H1 (cell line): Measurements from ENCODE around the gene PFDN5. TPM values are rescaled to one million over a fixed set of nuclear protein-coding genes. Genes with fewer than 3 reads are reported as not detected.

Experiments
- CTCF ChIA-PET: fragments of 300-600 bp; sonication (Branson Sonifier 250); formaldehyde crosslinking; loops from one replicate; lab custom pipeline; 2021; ENCODE audit not compliant: partially characterized antibody; lab: Charles Lee
- POLR2A ChIA-PET: fragments of 300-600 bp; sonication (Branson Sonifier 250); formaldehyde crosslinking; loops from one replicate; lab custom pipeline; 2021; ENCODE audit warnings: inconsistent platforms; ENCODE audit not compliant: partially characterized antibody; lab: Charles Lee
- DNase-seq, 2 experiments: peaks; one replicate each; pipeline versions ENCODE4 v3.0.0 to v3.0.0-alpha.2; 2010 to 2022; ENCODE audit warnings: low spot score in 2 of 2, low read depth in 1 of 2, mixed read lengths in 1 of 2
- FAIRE-seq: peaks from 2 replicates; lab custom pipeline; 2011; peaks lifted over from hg19 to GRCh38; lab: Jason Lieb, UNC
- H2AFZ ChIP-seq: 2 replicates; pipeline ENCODE4 v1.8.1; 2012; ENCODE audit warnings: low read length, inconsistent platforms
- H2AK5ac ChIP-seq: 2 replicates; pipeline ENCODE4 v1.6.1; 2013; ENCODE audit warnings: low read depth, low read length
- H2BK120ac ChIP-seq: replicated peaks from 2 replicates; pipeline ENCODE3; 2013; ENCODE audit warnings: low read depth, low read length, inconsistent platforms
- H2BK12ac ChIP-seq: 2 replicates; pipeline ENCODE4 v1.6.1; 2013; ENCODE audit warnings: low read depth, low read length
- H2BK15ac ChIP-seq: 2 replicates; pipeline ENCODE4 v1.6.1; 2013; ENCODE audit warnings: low read length
- H2BK20ac ChIP-seq: 2 replicates; pipeline ENCODE4 v1.6.1; 2013; ENCODE audit warnings: low read length
- H2BK5ac ChIP-seq: 2 replicates; pipeline ENCODE4 v1.6.1; 2013; ENCODE audit warnings: low read depth, low read length
- H3K14ac ChIP-seq: 2 replicates; pipeline ENCODE4 v1.6.1; 2013; ENCODE audit warnings: inconsistent platforms; ENCODE audit not compliant: insufficient read length
- H3K18ac ChIP-seq: 2 replicates; pipeline ENCODE4 v1.6.1; 2013; ENCODE audit warnings: low read length; ENCODE audit errors: extremely low read depth
- H3K23ac ChIP-seq: 2 replicates; pipeline ENCODE4 v1.6.1; 2013; ENCODE audit warnings: inconsistent platforms; ENCODE audit not compliant: insufficient read length
- H3K23me2 ChIP-seq: 2 replicates; pipeline ENCODE4 v1.6.1; 2013; ENCODE audit warnings: low read depth, low read length
- H3K27ac ChIP-seq: 2 replicates; pipeline ENCODE4 v1.6.1; 2011; ENCODE audit warnings: low read depth, low read length, inconsistent platforms
- H3K27me3 ChIP-seq, 4 experiments: replicated peaks in 1 of 4; 1 replicate in 1 of 4; 2 replicates in 3 of 4; pipeline versions ENCODE4 v1.6.1 to v1.8.1; 2011 to 2013; ENCODE audit warnings: low read length in 3 of 4, mild to moderate bottlenecking in 3 of 4, inconsistent platforms in 2 of 4, mixed read lengths in 2 of 4, moderate library complexity in 1 of 4; ENCODE audit not compliant: control insufficient read depth in 3 of 4, insufficient read depth in 3 of 4; ENCODE audit errors: extremely low read depth in 1 of 4
- H3K36me3 ChIP-seq, 4 experiments: 2 replicates each; pipeline versions ENCODE4 v1.6.1 to v1.8.1; 2011 to 2013; ENCODE audit warnings: mild to moderate bottlenecking in 4 of 4, low read length in 3 of 4, moderate library complexity in 2 of 4, control low read depth in 1 of 4, inconsistent platforms in 1 of 4; ENCODE audit not compliant: insufficient read depth in 4 of 4, control insufficient read depth in 2 of 4
- H3K4ac ChIP-seq: replicated peaks from 2 replicates; pipeline ENCODE3; 2013; ENCODE audit warnings: low read length, low read depth, mixed read lengths, inconsistent platforms; ENCODE audit not compliant: insufficient read length
- H3K4me1 ChIP-seq, 4 experiments: replicated peaks in 1 of 4; 1 replicate in 1 of 4; 2 replicates in 3 of 4; pipeline versions ENCODE4 v1.6.1 to v1.8.1; 2011 to 2013; ENCODE audit warnings: low read length in 3 of 4, inconsistent platforms in 2 of 4, mixed read lengths in 1 of 4; ENCODE audit not compliant: insufficient read depth in 4 of 4, control insufficient read depth in 3 of 4
- H3K4me2 ChIP-seq, 2 experiments: 2 replicates each; pipeline versions ENCODE4 v1.6.1 to v1.8.1; 2011 to 2013; ENCODE audit warnings: low read depth in 2 of 2, low read length in 2 of 2, control low read depth in 1 of 2, inconsistent platforms in 1 of 2, mild to moderate bottlenecking in 1 of 2; ENCODE audit not compliant: insufficient read depth in 1 of 2
- H3K4me3 ChIP-seq, 4 experiments: fragments of 200-600, 300-600 bp in 1 of 4; sonication (generic), shearing (Covaris generic), sonication (Bioruptor Twin) in 1 of 4; 2 replicates each; pipeline versions ENCODE4 v1.5.1 to v1.8.1; 2011 to 2016; ENCODE audit warnings: low read length in 4 of 4, low read depth in 3 of 4, control low read depth in 2 of 4, inconsistent platforms in 2 of 4, mild to moderate bottlenecking in 2 of 4, mixed read lengths in 1 of 4, moderate library complexity in 1 of 4; ENCODE audit not compliant: insufficient read depth in 2 of 4; ENCODE audit errors: extremely low read depth in 1 of 4
- H3K56ac ChIP-seq: replicated peaks from 2 replicates; pipeline ENCODE3; 2013; ENCODE audit warnings: low read depth, mild to moderate bottlenecking, mixed read lengths, low read length, inconsistent platforms; ENCODE audit not compliant: insufficient read length
- H3K79me1 ChIP-seq: 2 replicates; pipeline ENCODE4 v1.6.1; 2013; ENCODE audit warnings: low read depth, low read length, control low read depth
- H3K79me2 ChIP-seq, 2 experiments: 2 replicates each; pipeline versions ENCODE4 v1.6.1 to v1.8.1; 2012 to 2013; ENCODE audit warnings: low read length in 2 of 2, mild to moderate bottlenecking in 2 of 2, inconsistent platforms in 1 of 2; ENCODE audit not compliant: insufficient read depth in 2 of 2, control insufficient read depth in 1 of 2
- H3K9ac ChIP-seq, 4 experiments: replicated peaks in 1 of 4; 1 replicate in 1 of 4; 2 replicates in 3 of 4; pipeline versions ENCODE4 v1.6.1 to v1.8.1; 2011 to 2013; ENCODE audit warnings: low read depth in 3 of 4, low read length in 3 of 4, control low read depth in 2 of 4, mild to moderate bottlenecking in 2 of 4, moderate library complexity in 2 of 4, inconsistent platforms in 1 of 4; ENCODE audit errors: extremely low read depth in 1 of 4
- H3K9me3 ChIP-seq, 2 experiments: 2 replicates each; pipeline versions ENCODE4 v1.6.1 to v1.8.1; 2012 to 2013; ENCODE audit warnings: mild to moderate bottlenecking in 2 of 2, moderate library complexity in 2 of 2, control low read depth in 1 of 2, inconsistent platforms in 1 of 2, low read depth in 1 of 2, low read length in 1 of 2, mixed read lengths in 1 of 2; ENCODE audit not compliant: insufficient read depth in 2 of 2
- H4K20me1 ChIP-seq, 2 experiments: replicated peaks in 1 of 2; 2 replicates each; pipeline versions ENCODE3 to v1.8.1; 2011 to 2013; ENCODE audit warnings: inconsistent platforms in 2 of 2, low read length in 2 of 2, mild to moderate bottlenecking in 1 of 2; ENCODE audit not compliant: insufficient read depth in 2 of 2, control insufficient read depth in 1 of 2
- H4K5ac ChIP-seq: 2 replicates; pipeline ENCODE4 v1.6.1; 2013; ENCODE audit warnings: low read length, low read depth, mixed read lengths, inconsistent platforms; ENCODE audit not compliant: insufficient read length
- H4K8ac ChIP-seq: 2 replicates; pipeline ENCODE4 v1.8.0; 2013; ENCODE audit warnings: mild to moderate bottlenecking, moderate library complexity, low read length, inconsistent platforms; ENCODE audit not compliant: insufficient read depth; ENCODE audit errors: extremely low read depth
- H4K91ac ChIP-seq: replicated peaks from 2 replicates; pipeline ENCODE3; 2013; ENCODE audit warnings: low read length, mixed read lengths, inconsistent platforms; ENCODE audit not compliant: insufficient read length
- CBX5 ChIP-seq: fragments of 300-800, 300-1000 bp; sonication (generic); IDR thresholded peaks from 2 replicates; pipeline ENCODE4 v1.7.1; 2016; ENCODE audit warnings: antibody characterized with exemption, low read length, low read depth
- EGR1 ChIP-seq: IDR thresholded peaks from 2 replicates; pipeline ENCODE4 v1.6.1; 2011; ENCODE audit warnings: low read depth, low read length, borderline replicate concordance
- GABPA ChIP-seq: IDR thresholded peaks from 2 replicates; pipeline ENCODE4 v1.6.1; 2011; ENCODE audit warnings: mild to moderate bottlenecking, low read length, moderate library complexity, borderline replicate concordance; ENCODE audit not compliant: insufficient read depth
- JUN ChIP-seq: IDR thresholded peaks from 2 replicates; pipeline ENCODE4 v1.6.1; 2011; ENCODE audit warnings: low read depth, mild to moderate bottlenecking, improper control_type of control experiment, low read length
- SP1 ChIP-seq: IDR thresholded peaks from 2 replicates; pipeline ENCODE4 v1.6.1; 2011; ENCODE audit warnings: low read depth, low read length
- TCF12 ChIP-seq: IDR thresholded peaks from 2 replicates; pipeline ENCODE4 v1.6.1; 2011; ENCODE audit warnings: low read depth, mild to moderate bottlenecking, low read length
- WGBS, 2 experiments: shearing (Covaris generic) in 1 of 2; methylation state at CpG; one replicate each; pipeline versions ENCODE4 v1.1.6 to v1.1.7; 2013 to 2015; ENCODE audit warnings: low lambda C conversion rate in 2 of 2, mixed read lengths in 2 of 2, inconsistent platforms in 1 of 2, low coverage in 1 of 2, missing lambda C conversion rate in 1 of 2; ENCODE audit not compliant: insufficient replicate concordance in 2 of 2, insufficient coverage in 1 of 2, insufficient read length in 1 of 2; ENCODE audit errors: extremely low coverage in 1 of 2, missing lambda C conversion rate in 1 of 2; 5-methylcytosine and 5-hydroxymethylcytosine counted together
- polyA plus RNA-seq, 7 experiments: library from polyadenylated mRNA; depleted of rRNA in 3 of 7; stranded (reverse) in 5 of 7; unstranded in 2 of 7; fragments of >200 nt in 5 of 7; fragments of 200-250 nt in 2 of 7; gene quantifications; 1 replicate in 5 of 7; 2 replicates in 1 of 7; 4 replicates in 1 of 7; pipeline versions ENCODE4 v1.2.1 to v1.2.3, GENCODE V29; 2011 to 2013; ENCODE audit warnings: missing spikeins in 2 of 7, mixed read lengths in 2 of 7
- total RNA-seq: library from RNA; stranded (reverse); fragmentation: NEBNext Ultra II Directional; extraction: Animal tissue kit (Norgen Biotek cat#: 25700); gene quantifications from 2 replicates; pipeline ENCODE4 v1.2.1, GENCODE V29; 2021
- TF ChIP-seq, protein P1 (sequence below): IDR thresholded peaks from 2 replicates; pipeline ENCODE4 v1.6.1; 2012; ENCODE audit warnings: inconsistent platforms
- TF ChIP-seq, protein P2 (sequence below): IDR thresholded peaks from 2 replicates; pipeline ENCODE4 v1.6.1; 2012; ENCODE audit warnings: inconsistent platforms

The PFDN5 gene
- total and polyA plus RNA-seq, 2 of the 8 experiments (the other 6 are each of a cell fraction or from before 2014, with no cell fraction given) = 290 to 630 TPM

DNA sequence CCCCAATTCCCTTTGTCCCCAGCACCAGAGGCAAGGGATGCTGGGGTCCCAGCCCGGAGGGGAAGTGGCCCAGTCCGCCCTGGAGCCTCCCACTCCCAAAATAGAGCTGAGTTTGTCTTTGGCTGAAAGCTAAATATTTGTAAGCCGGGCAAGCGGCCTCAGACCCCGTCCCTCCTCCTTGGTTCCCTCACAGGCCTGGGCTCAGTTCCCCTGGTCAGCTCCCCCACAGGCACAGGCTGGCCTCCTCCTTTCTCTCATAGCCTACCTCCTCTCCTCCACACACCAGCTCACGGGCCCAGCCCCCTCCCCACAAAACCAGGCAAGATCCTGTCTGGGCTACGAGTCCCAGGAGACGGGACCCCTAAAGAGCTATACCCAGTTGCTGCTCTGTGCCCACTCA, 39.5 kb downstream of the PFDN5 start:
- TF ChIP-seq, protein P1, sequence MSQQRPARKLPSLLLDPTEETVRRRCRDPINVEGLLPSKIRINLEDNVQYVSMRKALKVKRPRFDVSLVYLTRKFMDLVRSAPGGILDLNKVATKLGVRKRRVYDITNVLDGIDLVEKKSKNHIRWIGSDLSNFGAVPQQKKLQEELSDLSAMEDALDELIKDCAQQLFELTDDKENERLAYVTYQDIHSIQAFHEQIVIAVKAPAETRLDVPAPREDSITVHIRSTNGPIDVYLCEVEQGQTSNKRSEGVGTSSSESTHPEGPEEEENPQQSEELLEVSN = no peak
- TF ChIP-seq CBX5 (no peak), EGR1 (no peak), GABPA (no peak), TCF12 (no peak), JUN (no peak), SP1 (no peak)
- TF ChIP-seq, protein P2, sequence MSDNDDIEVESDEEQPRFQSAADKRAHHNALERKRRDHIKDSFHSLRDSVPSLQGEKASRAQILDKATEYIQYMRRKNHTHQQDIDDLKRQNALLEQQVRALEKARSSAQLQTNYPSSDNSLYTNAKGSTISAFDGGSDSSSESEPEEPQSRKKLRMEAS = no peak
- no peak overlapping the region for H3K23ac ChIP-seq
- H3K14ac ChIP-seq = no peak overlapping the region
- no peaks in the 10 kb centered on the region for H3K79me2 ChIP-seq
- H3K27me3 ChIP-seq = peaks cover 0 to 12% (median 5%) of the 10 kb centered on the region in 4 experiments; a peak in 4 of 7 replicates
- H3K9ac ChIP-seq = no peak overlapping the region
- no peak overlapping the region for H2BK120ac ChIP-seq
- DNase-seq (no peak), FAIRE-seq (no peak)
- no peaks in the 10 kb centered on the region for H3K79me1 ChIP-seq
- H2AK5ac ChIP-seq = no peak overlapping the region
- H3K9me3 ChIP-seq = no peaks in the 10 kb centered on the region
- peaks cover 0 to 22% (median 1%) of the 10 kb centered on the region in 4 experiments; a peak in 4 of 7 replicates for H3K4me1 ChIP-seq
- no peak overlapping the region for H3K4me2 ChIP-seq
- no peak overlapping the region for H4K5ac ChIP-seq
- no peak overlapping the region for H2BK20ac ChIP-seq
- no peaks in the 10 kb centered on the region for H4K20me1 ChIP-seq
- no peak overlapping the region for H4K8ac ChIP-seq
- H2BK12ac ChIP-seq = no peak overlapping the region
- no peak overlapping the region for H3K4me3 ChIP-seq
- H2AFZ ChIP-seq = no peak overlapping the region
- H3K36me3 ChIP-seq = no peaks in the 10 kb centered on the region
- 89% methylated on average over 8 of the region's 8 CpGs; no CpG with 5 or more reads in 1 of the 2 experiments for WGBS, 2 experiments
- 0 out of 2 replicates have a peak, but pooled peaks cover 4% of the 10 kb centered on the region for H3K23me2 ChIP-seq
- CTCF ChIA-PET = interaction anchor here (0.7 to 21.2 kb wide), 10 partner anchors 7 to 431 kb away, joined by 3 to 381 read pairs (median 5); partner anchors contain the start of gene AAAS
- H3K56ac ChIP-seq = no peak overlapping the region
- no peak overlapping the region for H2BK5ac ChIP-seq
- no peak overlapping the region for H4K91ac ChIP-seq
- H3K27ac ChIP-seq = no peak overlapping the region
- POLR2A ChIA-PET = interaction anchor here (0.7 to 2.3 kb wide), 6 partner anchors 10 to 144 kb away, joined by 3 to 19 read pairs (median 4); partner anchors contain the start of gene PRR13
- no peak overlapping the region for H3K4ac ChIP-seq
- H3K18ac ChIP-seq = no peak overlapping the region
- H2BK15ac ChIP-seq = no peak overlapping the region
